IPS-NIHi7 (cell line): ENCODE results near the gene COL23A1.
A peak's percentile ranks its signal among the peaks of the same experiment; 100 is the strongest.

Source experiments
- DNase-seq: peaks from one replicate; pipeline ENCODE4 v3.0.0; 2012; ENCODE audit warnings: mixed read lengths; ENCODE audit errors: extremely low spot score

The COL23A1 gene

GRCh38 chr5:178434851-178435250 lies 155.3 kb downstream of the COL23A1 start:
- no peak for DNase-seq

GRCh38 chr5:178434016-178434761 lies 156.0 kb downstream of the COL23A1 start:
- DNase-seq, result no peak

GRCh38 chr5:178433273-178433775 lies 156.9 kb downstream of the COL23A1 start:
- DNase-seq, result no peak

DNA sequence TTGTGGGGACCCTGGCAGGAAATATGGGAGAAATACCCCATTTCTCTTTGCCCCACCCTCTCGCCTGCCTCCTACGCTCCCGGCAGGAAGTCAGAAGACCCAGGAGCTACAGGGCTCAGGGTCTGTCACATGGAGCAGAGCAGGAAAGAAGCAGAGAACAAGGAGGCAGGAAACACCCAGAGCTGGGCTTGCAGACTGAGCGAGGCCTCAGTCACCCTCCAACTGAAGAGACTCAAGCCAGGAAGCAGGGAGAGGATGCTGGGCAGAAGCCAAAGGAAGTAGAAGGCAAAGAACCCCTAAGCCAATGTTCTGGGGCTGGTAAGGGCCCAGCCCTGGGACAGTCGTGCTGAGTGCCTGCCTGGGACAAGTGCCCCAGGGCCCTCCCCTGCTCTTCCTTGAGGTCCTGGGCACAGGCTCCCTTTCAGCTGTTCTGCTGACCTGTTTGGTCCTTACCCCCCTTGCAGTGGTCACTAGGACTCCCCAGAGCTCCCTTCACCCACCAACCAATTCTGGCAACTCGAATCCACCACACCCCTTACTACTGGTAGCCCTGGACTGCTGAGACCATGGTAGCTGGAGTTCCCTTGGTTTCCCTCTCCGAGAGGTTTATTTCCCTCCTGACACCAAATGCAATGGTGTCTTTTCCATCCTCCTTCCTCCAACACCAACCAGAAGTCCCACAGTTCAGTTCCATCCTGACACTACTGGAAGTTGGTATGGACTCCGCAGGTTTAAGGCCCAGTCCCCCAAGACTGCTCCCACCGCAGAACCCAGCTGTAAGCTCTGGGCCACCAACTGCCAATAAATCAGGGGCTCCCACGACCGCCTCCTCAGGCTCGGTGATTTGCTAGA lies 157.5 kb downstream of the COL23A1 start:
- DNase-seq, result no peak

- DNase-seq, result no peak
Measured at GRCh38 chr5:178431782-178432165, 158.4 kb downstream of the COL23A1 start.

DNA sequence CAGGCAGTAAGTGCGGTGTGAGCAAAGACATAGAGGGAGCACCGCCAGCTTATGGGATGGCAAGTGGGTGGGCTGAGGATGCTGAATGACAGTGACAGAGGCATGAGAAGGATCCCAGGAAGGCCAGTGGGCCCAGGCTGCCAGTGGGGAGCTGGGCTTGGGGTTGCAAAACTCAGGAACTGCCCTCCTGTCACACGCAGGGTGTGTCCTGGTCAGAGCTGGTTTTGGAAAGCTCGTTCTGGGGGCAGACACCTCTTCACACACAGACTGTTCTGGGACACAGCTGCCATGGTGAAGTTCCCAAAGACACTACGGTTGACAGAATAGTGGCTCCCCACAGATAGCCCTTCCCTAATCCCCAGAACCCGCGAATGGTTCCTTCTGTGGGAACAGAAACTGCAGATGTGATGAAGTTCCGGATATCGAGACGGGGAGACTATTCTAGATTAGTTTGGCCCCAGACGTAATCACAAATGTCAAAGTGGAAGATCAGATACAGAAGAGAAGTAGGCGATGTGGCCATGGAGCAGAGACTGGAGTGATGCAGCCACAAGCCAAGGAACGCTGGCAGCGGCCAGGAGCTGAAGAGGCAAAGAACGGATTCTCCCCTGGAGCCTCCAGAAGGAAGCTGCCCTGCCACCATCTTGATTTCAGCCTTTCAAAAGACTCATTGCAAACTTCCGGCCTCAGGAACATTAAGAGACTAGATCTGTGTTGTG lies 159.0 kb downstream of the COL23A1 start:
- DNase-seq, result no peak

DNA sequence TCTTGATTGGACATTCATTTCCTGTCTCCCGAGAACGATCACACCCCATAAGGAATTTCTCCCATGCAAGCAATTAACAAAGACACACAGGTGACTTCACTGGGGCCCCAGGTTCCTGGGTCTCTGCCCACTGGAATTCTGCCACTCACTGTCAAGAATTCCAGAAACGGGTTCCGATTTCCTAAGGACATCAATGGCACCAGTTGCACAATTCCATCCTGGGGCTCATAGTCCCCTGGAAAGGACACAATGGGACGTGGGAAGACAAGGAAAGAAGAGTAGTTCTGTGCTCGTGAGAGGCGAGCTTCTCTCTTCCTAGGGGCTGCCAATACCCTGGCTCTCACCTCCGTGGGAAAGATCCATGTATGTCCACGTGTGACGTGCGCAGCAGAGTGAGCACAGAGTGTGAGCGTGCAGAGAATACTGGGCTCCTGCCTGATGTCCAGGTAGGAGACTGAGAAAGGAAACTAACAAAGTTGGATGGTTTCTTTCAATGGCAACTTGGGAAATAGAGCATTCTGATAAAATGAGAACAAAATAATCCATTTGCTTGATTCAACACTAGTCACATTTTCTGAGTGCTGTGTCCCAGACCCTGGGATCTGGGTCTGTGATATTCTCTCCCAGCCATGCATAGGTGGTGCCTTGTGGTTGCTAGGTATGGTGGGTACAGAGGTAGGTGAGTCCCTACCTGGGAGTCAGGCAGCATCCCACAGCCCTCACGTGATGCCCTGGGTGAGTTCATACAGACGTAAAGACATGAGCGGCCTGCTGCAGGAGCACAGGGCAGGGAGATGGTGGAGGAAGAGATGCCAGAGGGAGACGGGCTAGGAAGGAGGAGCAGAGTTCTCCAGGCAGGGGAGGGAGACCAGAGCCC lies 159.8 kb downstream of the COL23A1 start:
- no peak for DNase-seq

- DNase-seq, result no peak
Measured at GRCh38 chr5:178429491-178430185, 160.6 kb downstream of the COL23A1 start.

DNA sequence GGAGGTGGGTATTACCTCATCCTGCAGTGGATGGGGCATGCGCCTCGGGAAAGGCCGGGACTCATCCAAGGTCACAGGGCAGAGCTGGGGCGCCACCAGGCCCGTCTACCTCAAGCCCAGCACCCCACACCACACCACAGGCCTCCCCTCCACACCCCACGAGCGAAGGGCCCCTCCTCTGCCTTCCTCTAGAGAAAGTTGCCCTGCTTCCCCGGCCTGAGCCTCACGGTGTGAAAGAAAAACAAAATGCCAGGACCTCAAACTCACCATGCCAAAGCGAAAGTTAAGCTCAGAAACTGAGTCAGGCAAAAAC lies 161.1 kb downstream of the COL23A1 start:
- DNase-seq, result no peak

- no peak for DNase-seq
Measured at GRCh38 chr5:178428341-178429155, 161.6 kb downstream of the COL23A1 start.

DNA sequence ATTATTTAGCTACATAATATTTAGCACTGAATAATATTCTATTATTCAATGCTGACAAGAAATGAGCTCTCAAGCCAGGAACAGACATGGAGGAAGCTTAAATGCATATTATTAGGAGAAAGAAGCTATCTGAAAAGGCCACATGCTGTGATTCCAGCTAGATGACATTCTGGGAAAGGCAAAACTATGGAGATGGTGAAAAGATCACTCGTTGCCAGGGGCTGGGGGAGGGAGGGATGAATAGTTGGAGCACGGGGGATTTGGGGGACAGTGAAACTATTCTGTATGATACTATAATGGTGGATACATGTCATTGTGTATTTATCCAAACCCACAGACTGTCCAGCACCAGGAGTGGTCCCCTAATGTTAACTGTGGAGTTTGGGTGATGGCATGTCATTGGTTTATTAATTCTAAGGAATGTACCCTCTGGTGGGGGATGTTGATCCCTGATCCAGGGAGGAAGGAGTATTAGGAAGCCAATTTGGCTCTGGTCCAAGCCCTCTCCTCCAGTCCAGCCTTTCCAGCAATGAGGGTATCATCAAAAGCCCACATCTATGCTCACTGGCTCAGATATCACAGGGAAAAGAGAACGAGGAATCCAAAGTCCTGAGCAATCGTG lies 162.5 kb downstream of the COL23A1 start:
- peak; percentile 3 for DNase-seq

DNA sequence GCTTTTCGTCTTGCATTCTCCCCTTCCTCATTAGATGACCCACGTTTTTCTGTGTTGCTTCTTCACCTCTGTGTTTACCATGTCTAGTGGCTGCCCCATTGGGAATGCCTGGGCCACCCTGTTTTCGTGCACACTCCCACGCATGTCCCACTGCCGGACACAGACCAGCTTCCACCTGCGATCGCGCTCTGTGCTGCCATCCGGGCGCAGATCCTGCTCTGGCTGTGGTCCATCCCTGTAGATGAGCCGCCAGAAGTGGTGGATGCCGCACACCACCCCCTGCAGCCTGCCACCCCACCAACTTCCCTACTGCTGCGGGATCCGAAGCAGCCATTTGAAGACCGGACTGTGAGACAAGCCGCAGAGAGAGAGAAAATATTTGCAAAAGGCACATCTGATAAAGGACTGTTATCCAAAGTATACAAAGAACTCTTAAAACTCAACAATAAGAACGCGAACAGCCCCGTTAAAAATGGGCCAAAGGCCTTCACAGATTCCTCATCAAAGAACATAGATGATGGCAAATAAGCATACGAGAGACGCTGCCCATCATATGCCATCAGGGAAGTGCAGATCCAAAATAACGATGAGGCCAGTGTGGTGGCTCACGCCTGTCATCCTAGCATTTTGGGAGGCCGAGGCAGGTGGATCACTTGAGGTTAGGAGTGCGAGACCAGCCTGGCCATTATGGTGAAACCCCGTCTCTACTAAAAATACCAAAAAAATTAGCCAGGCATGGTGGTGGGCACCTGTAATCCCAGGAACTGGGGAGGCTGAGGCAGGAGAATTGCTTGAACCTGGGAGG lies 163.7 kb downstream of the COL23A1 start:
- peak; percentile 8 for DNase-seq

DNA sequence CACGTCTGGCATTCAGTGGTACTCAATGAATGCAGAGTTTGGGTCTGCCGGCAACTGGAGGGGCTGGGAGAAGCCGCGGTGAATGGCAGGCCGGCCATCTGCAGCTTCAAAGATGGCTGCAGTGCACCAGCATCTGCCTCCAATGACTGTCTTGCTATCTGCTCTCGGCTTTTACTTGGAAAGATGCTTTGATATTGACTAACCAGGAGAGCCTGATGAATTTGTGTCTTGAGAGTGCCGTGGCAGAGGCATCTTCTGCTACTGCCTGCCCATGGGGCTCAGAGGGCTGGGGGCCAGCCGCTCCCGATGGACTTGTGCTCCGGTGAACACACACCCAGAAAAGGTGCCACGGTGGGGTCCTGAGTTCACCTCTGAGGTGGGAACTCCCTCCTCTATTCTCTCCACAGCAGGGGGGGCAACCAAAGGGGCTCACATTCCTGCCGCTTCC lies 164.5 kb downstream of the COL23A1 start:
- peak; percentile 4 for DNase-seq

- DNase-seq, result peak; percentile 5
Measured at GRCh38 chr5:178424810-178425177, 165.4 kb downstream of the COL23A1 start.

GRCh38 chr5:178423901-178424809 lies 166.0 kb downstream of the COL23A1 start:
- peak; percentile 7 for DNase-seq

- DNase-seq, result peak; percentile 3
Measured at GRCh38 chr5:178423431-178423830, 166.8 kb downstream of the COL23A1 start.

DNA sequence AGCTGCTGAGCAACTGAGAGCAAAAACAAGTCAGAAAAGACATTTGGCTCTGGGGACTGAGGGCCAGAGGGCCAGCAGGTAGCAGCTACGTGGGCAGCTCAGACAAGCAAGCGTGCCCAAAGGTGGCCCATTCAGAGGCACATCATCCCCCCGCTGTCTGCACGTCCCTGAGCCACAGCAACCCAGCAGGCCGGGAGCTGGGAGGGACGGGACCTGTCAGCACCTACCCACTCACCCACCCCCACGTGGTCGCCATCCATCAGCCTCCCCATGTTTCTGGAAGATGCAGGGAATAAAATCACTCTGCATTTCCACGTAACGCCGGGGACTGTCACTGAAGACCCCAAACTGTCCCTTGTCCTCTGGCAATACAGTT lies 167.8 kb downstream of the COL23A1 start:
- DNase-seq, result peak; percentile 8
